Measurements from ENCODE around the gene NUDT2.

NUDT2 gene

DNA sequence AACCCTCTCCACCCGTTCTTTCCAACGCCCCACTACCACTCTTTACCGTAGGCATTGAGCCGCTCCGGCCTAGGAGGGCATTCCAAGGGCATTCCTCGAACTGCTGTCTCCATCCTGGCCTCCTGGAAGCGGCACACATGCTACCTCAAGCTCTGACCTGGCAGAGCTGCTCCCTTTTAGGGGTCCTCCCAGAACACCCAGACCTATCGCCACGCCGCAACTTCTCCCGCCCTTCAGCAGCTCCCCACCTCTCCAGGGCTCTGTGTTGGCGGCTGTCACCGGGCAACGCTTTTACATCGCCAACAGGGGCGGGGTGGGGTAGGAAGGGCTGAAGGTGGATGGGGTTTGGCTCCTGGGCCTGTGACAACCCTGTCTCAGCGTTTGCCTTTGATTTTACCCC is 52.0 kb downstream of the NUDT2 start:
- no peak overlapping the region for H3K27ac ChIP-seq (ENCODE audit: extremely low read depth, low read depth, low read length)
- no peak overlapping the region for H3K4me3 ChIP-seq (ENCODE audit: low read depth, low read length)
- ChIA-PET POLR2A (interaction anchor here (0.7 kb wide), 1 partner anchor 248 kb away, joined by 3 read pairs; the partner anchor contains the start of gene ARID3C), CTCF (interaction anchor here (0.9 to 10.7 kb wide), 4 partner anchors 12 to 210 kb away, joined by 3 to 172 read pairs (median 5); no protein-coding TSS in a partner anchor)
- H3K36me3 ChIP-seq (ENCODE audit: control insufficient read depth in 2 of 2, insufficient read depth in 1 of 2, low read length in 2 of 2) = no peaks in the 10 kb centered on the region
- TF ChIP-seq, protein P1, sequence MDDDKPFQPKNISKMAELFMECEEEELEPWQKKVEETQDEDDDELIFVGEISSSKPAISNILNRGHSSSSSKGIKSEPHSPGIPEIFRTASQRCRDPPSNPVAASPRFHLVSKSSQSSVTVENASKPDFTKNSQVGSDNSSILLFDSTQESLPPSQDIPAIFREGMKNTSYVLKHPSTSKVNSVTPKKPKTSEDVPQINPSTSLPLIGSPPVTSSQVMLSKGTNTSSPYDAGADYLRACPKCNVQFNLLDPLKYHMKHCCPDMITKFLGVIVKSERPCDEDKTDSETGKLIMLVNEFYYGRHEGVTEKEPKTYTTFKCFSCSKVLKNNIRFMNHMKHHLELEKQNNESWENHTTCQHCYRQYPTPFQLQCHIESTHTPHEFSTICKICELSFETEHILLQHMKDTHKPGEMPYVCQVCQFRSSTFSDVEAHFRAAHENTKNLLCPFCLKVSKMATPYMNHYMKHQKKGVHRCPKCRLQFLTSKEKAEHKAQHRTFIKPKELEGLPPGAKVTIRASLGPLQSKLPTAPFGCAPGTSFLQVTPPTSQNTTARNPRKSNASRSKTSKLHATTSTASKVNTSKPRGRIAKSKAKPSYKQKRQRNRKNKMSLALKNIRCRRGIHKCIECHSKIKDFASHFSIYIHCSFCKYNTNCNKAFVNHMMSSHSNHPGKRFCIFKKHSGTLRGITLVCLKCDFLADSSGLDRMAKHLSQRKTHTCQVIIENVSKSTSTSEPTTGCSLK (tag by site-specific recombination; IDR thresholded peaks at IDR 0.05) = no peak
- TF ChIP-seq KLF1 (tag by site-specific recombination; IDR thresholded peaks at IDR 0.05) (no peak), ZNF654 (tag by site-specific recombination; IDR thresholded peaks at IDR 0.05; ENCODE audit: low read depth) (no peak), ZNF521 (tag by site-specific recombination; IDR thresholded peaks at IDR 0.05) (no peak), ZNF600 (tag by site-specific recombination; IDR thresholded peaks at IDR 0.05) (no peak), ZNF138 (tag by site-specific recombination; IDR thresholded peaks at IDR 0.05; ENCODE audit: borderline replicate concordance) (no peak), KLF9 (tag by site-specific recombination; IDR thresholded peaks at IDR 0.05; ENCODE audit: low read depth) (no peak), ZFP37 (tag by site-specific recombination; IDR thresholded peaks at IDR 0.05) (no peak), TRIM28 (IDR thresholded peaks at IDR 0.05; ENCODE audit: borderline replicate concordance, low read length) (no peak)
- TF ChIP-seq, protein P2, sequence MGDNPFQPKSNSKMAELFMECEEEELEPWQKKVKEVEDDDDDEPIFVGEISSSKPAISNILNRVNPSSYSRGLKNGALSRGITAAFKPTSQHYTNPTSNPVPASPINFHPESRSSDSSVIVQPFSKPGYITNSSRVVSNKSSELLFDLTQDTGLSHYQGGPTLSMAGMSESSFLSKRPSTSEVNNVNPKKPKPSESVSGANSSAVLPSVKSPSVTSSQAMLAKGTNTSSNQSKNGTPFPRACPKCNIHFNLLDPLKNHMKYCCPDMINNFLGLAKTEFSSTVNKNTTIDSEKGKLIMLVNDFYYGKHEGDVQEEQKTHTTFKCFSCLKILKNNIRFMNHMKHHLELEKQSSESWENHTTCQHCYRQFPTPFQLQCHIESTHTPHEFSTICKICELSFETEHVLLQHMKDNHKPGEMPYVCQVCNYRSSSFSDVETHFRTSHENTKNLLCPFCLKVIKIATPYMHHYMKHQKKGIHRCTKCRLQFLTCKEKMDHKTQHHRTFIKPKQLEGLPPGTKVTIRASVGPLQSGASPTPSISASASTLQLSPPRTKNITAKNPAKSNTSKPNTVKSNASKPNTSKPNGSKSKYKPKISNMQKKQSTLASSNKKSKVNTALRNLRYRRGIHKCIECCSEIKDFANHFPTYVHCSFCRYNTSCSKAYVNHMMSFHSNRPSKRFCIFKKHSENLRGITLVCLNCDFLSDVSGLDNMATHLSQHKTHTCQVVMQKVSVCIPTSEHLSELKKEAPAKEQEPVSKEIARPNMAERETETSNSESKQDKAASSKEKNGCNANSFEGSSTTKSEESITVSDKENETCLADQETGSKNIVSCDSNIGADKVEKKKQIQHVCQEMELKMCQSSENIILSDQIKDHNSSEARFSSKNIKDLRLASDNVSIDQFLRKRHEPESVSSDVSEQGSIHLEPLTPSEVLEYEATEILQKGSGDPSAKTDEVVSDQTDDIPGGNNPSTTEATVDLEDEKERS (tag by site-specific recombination; IDR thresholded peaks at IDR 0.05) = no peak
- no peaks in the 10 kb centered on the region for H3K9me3 ChIP-seq (ENCODE audit: control insufficient read depth, insufficient read depth, low read depth, low read length)
- no peaks in the 10 kb centered on the region for H3K4me1 ChIP-seq (ENCODE audit: control insufficient read depth, insufficient read depth, low read length)

DNA sequence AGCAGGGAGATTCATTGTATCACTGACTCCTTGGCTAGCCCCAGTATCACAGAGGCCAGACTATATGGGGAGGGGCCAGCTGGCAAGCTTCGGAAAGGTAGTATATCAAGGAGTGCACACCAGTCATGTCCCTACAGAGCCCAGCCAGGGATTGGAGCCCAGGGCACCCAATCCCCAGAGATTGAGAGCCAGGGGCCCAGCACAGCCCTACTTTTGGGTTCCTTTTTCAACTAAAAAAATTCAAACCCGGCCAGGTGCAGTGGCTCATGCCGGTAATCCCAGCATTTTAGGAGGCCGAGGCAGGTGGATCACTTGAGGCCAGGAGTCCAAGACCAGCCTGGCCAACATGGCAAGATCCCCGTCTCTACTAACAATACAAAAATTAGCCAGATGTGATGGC is 52.7 kb downstream of the NUDT2 start:
- POLR2A ChIA-PET = no interaction called here
- CTCF ChIA-PET = interaction anchor here (0.8 to 10.7 kb wide), 5 partner anchors 11 to 438 kb away, joined by 3 to 172 read pairs (median 4); no protein-coding TSS in a partner anchor
- TF ChIP-seq YY1 (tag by site-specific recombination; IDR thresholded peaks at IDR 0.05) = no peak
- no peak for TF ChIP-seq ZNF560 (tag by site-specific recombination; IDR thresholded peaks at IDR 0.05; ENCODE audit: borderline replicate concordance)
- no peak for TF ChIP-seq ZNF701 (tag by site-specific recombination; IDR thresholded peaks at IDR 0.05)
- no peaks in the 10 kb centered on the region for H3K4me1 ChIP-seq (ENCODE audit: control insufficient read depth, insufficient read depth, low read length)
- H3K27ac ChIP-seq (ENCODE audit: extremely low read depth, low read depth, low read length) = no peak overlapping the region
- H3K4me3 ChIP-seq (ENCODE audit: low read depth, low read length) = no peak overlapping the region
- no peaks in the 10 kb centered on the region for H3K9me3 ChIP-seq (ENCODE audit: control insufficient read depth, insufficient read depth, low read depth, low read length)
- no peaks in the 10 kb centered on the region for H3K36me3 ChIP-seq (ENCODE audit: control insufficient read depth in 2 of 2, insufficient read depth in 1 of 2, low read length in 2 of 2)

DNA sequence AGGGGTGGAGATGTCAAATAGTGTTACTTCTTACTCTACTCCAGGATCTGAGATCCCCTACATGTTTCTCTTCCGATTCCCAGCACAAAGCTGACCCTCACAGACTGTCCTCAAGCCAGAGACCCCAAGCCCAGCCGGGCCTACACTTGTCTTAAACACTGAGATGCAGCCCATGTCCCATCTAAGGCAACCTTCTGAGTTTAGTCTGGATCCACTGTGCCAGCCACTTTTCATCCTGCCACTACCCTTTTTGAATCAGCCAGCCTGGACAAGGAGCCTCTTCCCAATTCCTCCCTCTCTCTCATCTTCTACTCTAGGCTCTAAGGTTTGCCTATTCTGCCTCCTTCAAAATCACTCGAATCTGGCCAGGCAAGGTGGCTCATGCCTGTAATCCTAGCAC is 53.5 kb downstream of the NUDT2 start:
- H3K36me3 ChIP-seq (ENCODE audit: control insufficient read depth in 2 of 2, insufficient read depth in 1 of 2, low read length in 2 of 2) = no peaks in the 10 kb centered on the region
- H3K9me3 ChIP-seq (ENCODE audit: control insufficient read depth, insufficient read depth, low read depth, low read length) = no peaks in the 10 kb centered on the region
- no peaks in the 10 kb centered on the region for H3K4me1 ChIP-seq (ENCODE audit: control insufficient read depth, insufficient read depth, low read length)
- no peak overlapping the region for H3K27ac ChIP-seq (ENCODE audit: extremely low read depth, low read depth, low read length)
- ChIA-PET CTCF (interaction anchor here (0.8 to 10.7 kb wide), 3 partner anchors 21 to 439 kb away, joined by 3 to 172 read pairs (median 3); no protein-coding TSS in a partner anchor), POLR2A (no interaction called here)
- H3K4me3 ChIP-seq (ENCODE audit: low read depth, low read length) = no peak overlapping the region
- TF ChIP-seq, protein P3, sequence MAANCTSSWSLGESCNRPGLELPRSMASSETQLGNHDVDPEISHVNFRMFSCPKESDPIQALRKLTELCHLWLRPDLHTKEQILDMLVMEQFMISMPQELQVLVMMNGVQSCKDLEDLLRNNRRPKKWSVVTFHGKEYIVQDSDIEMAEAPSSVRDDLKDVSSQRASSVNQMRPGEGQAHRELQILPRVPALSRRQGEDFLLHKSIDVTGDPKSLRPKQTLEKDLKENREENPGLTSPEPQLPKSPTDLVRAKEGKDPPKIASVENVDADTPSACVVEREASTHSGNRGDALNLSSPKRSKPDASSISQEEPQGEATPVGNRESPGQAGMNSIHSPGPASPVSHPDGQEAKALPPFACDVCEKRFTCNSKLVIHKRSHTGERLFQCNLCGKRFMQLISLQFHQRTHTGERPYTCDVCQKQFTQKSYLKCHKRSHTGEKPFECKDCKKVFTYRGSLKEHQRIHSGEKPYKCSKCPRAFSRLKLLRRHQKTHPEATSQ (tag by site-specific recombination; IDR thresholded peaks at IDR 0.05) = no peak
- 0 out of 2 replicates have a peak, but pooled peaks have one; percentile 18 for TF ChIP-seq ZBTB17 (tag by site-specific recombination; IDR thresholded peaks at IDR 0.05)

Data from HEK293 (cell line).